ENCODE data around the gene REEP5. TPM values are rescaled to one million over a fixed set of nuclear protein-coding genes. Genes with fewer than 3 reads are reported as not detected.

Gene REEP5
- total RNA-seq, 3 donors from 2014 or later = 58.6 to 83.8 (median 75.7) TPM

GRCh38 chr5:112878760-112879159 lies 43.3 kb downstream of the REEP5 start:
- Histone ChIP-seq H3K4me3 (no peak overlapping the region), H3K36me3 (ENCODE audit: low read depth) (peaks cover 7% of the 10 kb centered on the region), H3K4me1 (ENCODE audit: low read depth) (no peaks in the 10 kb centered on the region), H3K9me3 (no peaks in the 10 kb centered on the region)
- DNase-seq (peak in 1 of 3 donors; percentile 20), ATAC-seq (peak; percentile 49)
- intact Hi-C loops (cut with DNase I, micrococcal nuclease) = no loop called here
- TF ChIP-seq, protein P1, sequence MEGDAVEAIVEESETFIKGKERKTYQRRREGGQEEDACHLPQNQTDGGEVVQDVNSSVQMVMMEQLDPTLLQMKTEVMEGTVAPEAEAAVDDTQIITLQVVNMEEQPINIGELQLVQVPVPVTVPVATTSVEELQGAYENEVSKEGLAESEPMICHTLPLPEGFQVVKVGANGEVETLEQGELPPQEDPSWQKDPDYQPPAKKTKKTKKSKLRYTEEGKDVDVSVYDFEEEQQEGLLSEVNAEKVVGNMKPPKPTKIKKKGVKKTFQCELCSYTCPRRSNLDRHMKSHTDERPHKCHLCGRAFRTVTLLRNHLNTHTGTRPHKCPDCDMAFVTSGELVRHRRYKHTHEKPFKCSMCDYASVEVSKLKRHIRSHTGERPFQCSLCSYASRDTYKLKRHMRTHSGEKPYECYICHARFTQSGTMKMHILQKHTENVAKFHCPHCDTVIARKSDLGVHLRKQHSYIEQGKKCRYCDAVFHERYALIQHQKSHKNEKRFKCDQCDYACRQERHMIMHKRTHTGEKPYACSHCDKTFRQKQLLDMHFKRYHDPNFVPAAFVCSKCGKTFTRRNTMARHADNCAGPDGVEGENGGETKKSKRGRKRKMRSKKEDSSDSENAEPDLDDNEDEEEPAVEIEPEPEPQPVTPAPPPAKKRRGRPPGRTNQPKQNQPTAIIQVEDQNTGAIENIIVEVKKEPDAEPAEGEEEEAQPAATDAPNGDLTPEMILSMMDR (IDR thresholded peaks at IDR 0.05) = no peak

- TF ChIP-seq, protein P1 (IDR thresholded peaks at IDR 0.05) = no peak
- H3K4me3 ChIP-seq = no peak overlapping the region
- no peak for ATAC-seq
- no peaks in the 10 kb centered on the region for H3K9me3 ChIP-seq
- DNase-seq = no peak
- intact Hi-C loops (cut with DNase I, micrococcal nuclease) = no loop called here
- peaks cover 7% of the 10 kb centered on the region for H3K36me3 ChIP-seq (ENCODE audit: low read depth)
- no peaks in the 10 kb centered on the region for H3K4me1 ChIP-seq (ENCODE audit: low read depth)
Measured at GRCh38 chr5:112878101-112878500, 43.9 kb downstream of the REEP5 start.

DNA sequence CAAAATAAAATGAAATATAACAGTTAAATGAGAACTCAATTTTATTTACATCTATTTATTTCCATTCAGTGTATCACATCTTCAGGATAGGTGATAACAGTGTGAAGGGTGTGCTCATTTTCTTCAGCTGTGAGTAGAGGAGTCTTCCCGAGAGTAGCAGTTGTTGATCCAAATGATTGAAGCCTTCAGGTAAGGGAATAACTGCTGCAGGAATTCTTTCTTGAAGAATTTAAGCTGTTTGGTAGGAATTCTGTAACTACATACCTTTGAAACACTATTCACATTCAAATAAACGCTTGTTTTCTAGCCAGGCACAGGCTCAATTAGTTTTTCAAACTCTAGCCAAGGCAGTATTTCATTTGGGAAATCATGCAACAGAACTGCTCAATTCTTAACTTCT lies 45.7 kb downstream of the REEP5 start:
- DNase-seq = no peak
- no peak for ATAC-seq
- Histone ChIP-seq H3K9me3 (no peaks in the 10 kb centered on the region), H3K36me3 (ENCODE audit: low read depth) (peaks cover 7% of the 10 kb centered on the region), H3K4me1 (ENCODE audit: low read depth) (no peaks in the 10 kb centered on the region), H3K4me3 (no peak overlapping the region)
- TF ChIP-seq, protein P1 (IDR thresholded peaks at IDR 0.05) = no peak
- intact Hi-C loops (cut with DNase I, micrococcal nuclease) = no loop called here

DNA sequence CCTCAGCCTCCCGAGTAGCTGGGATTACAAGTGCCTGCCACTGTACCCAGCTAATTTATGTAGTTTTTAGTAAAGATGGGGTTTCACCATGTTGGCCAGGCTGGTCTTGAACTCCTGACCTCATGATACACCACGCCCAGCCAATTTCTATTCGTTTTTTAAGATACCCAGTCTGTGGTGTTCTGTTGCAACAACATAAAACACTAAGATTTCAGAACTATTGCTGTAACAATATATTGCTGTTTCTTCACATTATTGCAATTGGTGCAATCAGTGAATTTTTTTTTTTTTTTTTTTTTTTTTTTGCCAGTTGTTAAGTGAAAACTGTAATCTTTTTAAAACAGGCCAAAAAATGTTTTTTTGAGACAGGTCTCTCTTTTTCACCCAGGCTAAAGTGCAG lies 51.1 kb downstream of the REEP5 start:
- TF ChIP-seq, protein P1 (IDR thresholded peaks at IDR 0.05) = no peak
- no peaks in the 10 kb centered on the region for H3K9me3 ChIP-seq
- no peak for ATAC-seq
- intact Hi-C loops (cut with DNase I, micrococcal nuclease) = no loop called here
- H3K4me3 ChIP-seq = no peak overlapping the region
- peaks cover 4% of the 10 kb centered on the region for H3K36me3 ChIP-seq (ENCODE audit: low read depth)
- H3K4me1 ChIP-seq (ENCODE audit: low read depth) = no peaks in the 10 kb centered on the region
- DNase-seq = no peak

DNA sequence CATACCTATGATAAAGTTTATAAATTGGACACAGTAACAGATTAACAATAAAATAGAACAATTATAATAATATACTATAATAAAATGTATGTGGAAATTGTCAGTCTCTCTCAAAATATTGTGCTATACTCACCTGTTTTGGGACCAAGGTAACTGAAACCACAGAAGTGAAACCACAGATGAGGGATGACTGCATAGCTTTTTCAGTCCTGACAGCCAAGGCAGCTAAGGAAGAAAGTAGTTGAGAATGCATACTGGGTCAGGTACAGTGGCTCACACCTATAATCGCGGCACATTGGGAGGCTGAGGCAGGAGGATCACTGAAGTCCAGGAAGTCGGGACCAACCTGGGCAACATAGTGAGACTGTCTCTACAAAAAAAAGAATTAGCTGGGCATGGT lies 52.1 kb downstream of the REEP5 start:
- TF ChIP-seq, protein P1 (IDR thresholded peaks at IDR 0.05) = no peak
- H3K36me3 ChIP-seq (ENCODE audit: low read depth) = peaks cover 4% of the 10 kb centered on the region
- no peak for ATAC-seq
- intact Hi-C loops (cut with DNase I, micrococcal nuclease) = no loop called here
- H3K4me1 ChIP-seq (ENCODE audit: low read depth) = no peaks in the 10 kb centered on the region
- DNase-seq = no peak
- H3K9me3 ChIP-seq = no peaks in the 10 kb centered on the region
- no peak overlapping the region for H3K4me3 ChIP-seq

- peaks cover 4% of the 10 kb centered on the region for H3K36me3 ChIP-seq (ENCODE audit: low read depth)
- intact Hi-C loops (cut with DNase I, micrococcal nuclease) = no loop called here
- H3K4me3 ChIP-seq = no peak overlapping the region
- H3K4me1 ChIP-seq (ENCODE audit: low read depth) = peaks cover 2% of the 10 kb centered on the region
- ATAC-seq (no peak), DNase-seq (no peak)
- TF ChIP-seq, protein P1 (IDR thresholded peaks at IDR 0.05) = no peak
- H3K9me3 ChIP-seq = no peaks in the 10 kb centered on the region
Measured at GRCh38 chr5:112867411-112867810, 54.6 kb downstream of the REEP5 start.
